HepG2 (cell line): ENCODE data around the gene SF3A2. TPM values are rescaled to one million over a fixed set of nuclear protein-coding genes. Genes with fewer than 3 reads are reported as not detected.
A peak's percentile ranks its signal among the peaks of the same experiment; 100 is the strongest.

ENCODE experiments used
- BRCA1 ChIP-seq: sonication (generic); formaldehyde crosslinking; IDR thresholded peaks from 2 replicates; pipeline ENCODE4 v1.4.0; 2020; ENCODE audit warnings: missing genetic modification reagents
- CCAR2 ChIP-seq: fragments of 200-400 bp; formaldehyde crosslinking; optimal IDR thresholded peaks from 2 replicates; pipeline ENCODE3; 2018; ENCODE audit warnings: low read depth, mild to moderate bottlenecking, low read length, moderate library complexity
- CHCHD3 ChIP-seq: sonication (generic); formaldehyde crosslinking; IDR thresholded peaks from 2 replicates; pipeline ENCODE4 v1.8.0; 2022; ENCODE audit warnings: mild to moderate bottlenecking, missing genetic modification reagents, moderate library complexity
- CHD4 ChIP-seq: fragments of 200-600 bp; sonication (generic); IDR thresholded peaks from 2 replicates; pipeline ENCODE4 v1.7.0; 2017; ENCODE audit warnings: mild to moderate bottlenecking, low read length, borderline replicate concordance
- HNF1A ChIP-seq, 2 experiments: sonication (generic) in 1 of 2; formaldehyde crosslinking in 1 of 2; IDR thresholded peaks; 2 replicates each; pipeline versions ENCODE4 v1.4.0 to v1.6.1; 2016 to 2020; ENCODE audit warnings: borderline replicate concordance in 1 of 2, low read depth in 1 of 2, mild to moderate bottlenecking in 1 of 2, missing genetic modification reagents in 1 of 2
- MATR3 ChIP-seq: sonication (generic); formaldehyde crosslinking; IDR thresholded peaks from 2 replicates; pipeline ENCODE4 v1.4.0; 2020; ENCODE audit warnings: missing genetic modification reagents
- MXI1 ChIP-seq: IDR thresholded peaks from 3 replicates; pipeline ENCODE4 v1.6.1; 2012; ENCODE audit warnings: low read depth, low read length, inconsistent platforms, borderline replicate concordance
- NAIF1 ChIP-seq: sonication (generic); formaldehyde crosslinking; IDR thresholded peaks from 2 replicates; pipeline ENCODE4 v1.5.0; 2020; ENCODE audit warnings: mild to moderate bottlenecking, missing genetic modification reagents, borderline replicate concordance
- NFYC ChIP-seq: IDR thresholded peaks from 2 replicates; pipeline ENCODE4 v1.6.1; 2016; ENCODE audit warnings: missing genetic modification reagents, missing compliant biosample characterization
- RARA ChIP-seq: IDR thresholded peaks from 2 replicates; pipeline ENCODE4 v1.6.1; 2016; ENCODE audit warnings: missing genetic modification reagents, missing compliant biosample characterization
- RCOR2 ChIP-seq: IDR thresholded peaks from 2 replicates; pipeline ENCODE4 v1.6.1; 2016; ENCODE audit warnings: missing biosample characterization, missing genetic modification reagents
- REPIN1 ChIP-seq: sonication (generic); formaldehyde crosslinking; IDR thresholded peaks from 2 replicates; pipeline ENCODE4 v1.8.0; 2022; ENCODE audit warnings: missing genetic modification reagents, low read depth, mild to moderate bottlenecking, borderline replicate concordance
- SALL2 ChIP-seq: sonication (generic); formaldehyde crosslinking; IDR thresholded peaks from 2 replicates; pipeline ENCODE4 v1.8.1; 2023; ENCODE audit warnings: mild to moderate bottlenecking, missing genetic modification reagents, inconsistent platforms
- SAP130 ChIP-seq: IDR thresholded peaks from 2 replicates; pipeline ENCODE4 v1.6.1; 2016; ENCODE audit warnings: low read depth
- SMYD3 ChIP-seq: sonication (generic); formaldehyde crosslinking; IDR thresholded peaks from 2 replicates; pipeline ENCODE4 v1.8.1; 2023; ENCODE audit warnings: mild to moderate bottlenecking, missing genetic modification reagents
- TP53 ChIP-seq: sonication (generic); formaldehyde crosslinking; conservative IDR thresholded peaks from 2 replicates; pipeline ENCODE4 v1.4.0; 2020; ENCODE audit warnings: missing genetic modification reagents
- ZBTB46 ChIP-seq: sonication (generic); formaldehyde crosslinking; IDR thresholded peaks from 2 replicates; pipeline ENCODE4 v1.4.0; 2020; ENCODE audit warnings: mild to moderate bottlenecking, missing genetic modification reagents, borderline replicate concordance
- ZBTB7B ChIP-seq: sonication (generic); formaldehyde crosslinking; IDR thresholded peaks from 2 replicates; pipeline ENCODE4 v1.4.0; 2020; ENCODE audit warnings: missing genetic modification reagents
- ZNF331 ChIP-seq: sonication (generic); formaldehyde crosslinking; IDR thresholded peaks from 2 replicates; pipeline ENCODE4 v1.4.0; 2020; ENCODE audit warnings: missing genetic modification reagents
- ZNF512 ChIP-seq: sonication (generic); formaldehyde crosslinking; IDR thresholded peaks from 2 replicates; pipeline ENCODE4 v1.4.0; 2020; ENCODE audit warnings: mild to moderate bottlenecking, missing genetic modification reagents
- ZNF75D ChIP-seq: sonication (generic); formaldehyde crosslinking; IDR thresholded peaks from 2 replicates; pipeline ENCODE4 v1.8.1; 2023; ENCODE audit warnings: missing genetic modification reagents, mild to moderate bottlenecking, borderline replicate concordance
- ZNF777 ChIP-seq: sonication (generic); formaldehyde crosslinking; IDR thresholded peaks from 2 replicates; pipeline ENCODE4 v1.4.0; 2020; ENCODE audit warnings: missing genetic modification reagents
- polyA plus RNA-seq, 8 experiments: library from polyadenylated mRNA; depleted of rRNA in 3 of 8; stranded (reverse) in 7 of 8; unstranded in 1 of 8; fragments of >200 nt; fragmentation: Illumina TruSeq in 4 of 8; extraction: Trizol in 4 of 8; gene quantifications; 2 replicates each; pipeline versions ENCODE4 v1.2.1 to v1.2.3, GENCODE V29; 2011 to 2016; ENCODE audit warnings: low read depth in 4 of 8, missing spikeins in 1 of 8, mixed read lengths in 1 of 8; ENCODE audit not compliant: insufficient read depth in 1 of 8
- total RNA-seq, 5 experiments: library from RNA; depleted of rRNA; stranded (reverse); fragments of >200 nt; fragmentation: Illumina TruSeq; extraction: Trizol; gene quantifications; 2 replicates each; pipeline ENCODE4 v1.2.3, GENCODE V29; 2016; ENCODE audit warnings: low read depth in 1 of 5

Gene SF3A2
- total and polyA plus RNA-seq, 2 of the 13 experiments (the other 11 are each of a cell fraction or from before 2014, with no cell fraction given), result 8.6 to 8.8 TPM

- TF ChIP-seq REPIN1 (CRISPR knock-in tag), result no peak
- TF ChIP-seq TP53 (CRISPR knock-in tag), result no peak
- TF ChIP-seq HNF1A (IDR thresholded peaks at IDR 0.05; ENCODE audit: low read depth), result no peak
- no peak for TF ChIP-seq HNF1A (CRISPR knock-in tag; IDR thresholded peaks at IDR 0.05; ENCODE audit: borderline replicate concordance)
- TF ChIP-seq RARA (CRISPR knock-in tag), result no peak
- no peak for TF ChIP-seq NAIF1 (CRISPR knock-in tag)
- peak; percentile 61; the same call in 1 of the 3 replicates for TF ChIP-seq MXI1
- TF ChIP-seq ZNF331, result peak; percentile 26; the same call in 1 of the 2 replicates
- TF ChIP-seq SAP130 (CRISPR knock-in tag), result peak; percentile 40
- TF ChIP-seq SMYD3 (CRISPR knock-in tag), result no peak
- TF ChIP-seq CHCHD3 (CRISPR knock-in tag), result no peak
- peak; percentile 55; the same call in 1 of the 2 replicates for TF ChIP-seq ZBTB7B (CRISPR knock-in tag)
- no peak for TF ChIP-seq ZNF75D
- TF ChIP-seq CCAR2, result no peak
- TF ChIP-seq SALL2 (CRISPR knock-in tag), result no peak
- no peak for TF ChIP-seq ZNF777 (CRISPR knock-in tag)
- no peak for TF ChIP-seq ZNF512 (CRISPR knock-in tag)
- TF ChIP-seq MATR3 (CRISPR knock-in tag), result no peak
- no peak for TF ChIP-seq RCOR2 (CRISPR knock-in tag)
- TF ChIP-seq ZBTB46 (CRISPR knock-in tag), result no peak
- TF ChIP-seq NFYC (CRISPR knock-in tag), result no peak
- TF ChIP-seq BRCA1, result no peak
- TF ChIP-seq CHD4, result no peak
These were observed 17.6 kb downstream of the SF3A2 start (continued) for GRCh38 chr19:2254064-2254872.
